K562 (cell line): ENCODE results near the gene AIDA.

Experiments used
- NCOA4 ChIP-seq: fragments of 450-650 bp; IDR thresholded peaks from 2 replicates; pipeline ENCODE4 v1.6.1; 2018; ENCODE audit warnings: mild to moderate bottlenecking; ENCODE audit not compliant: partially characterized antibody
- RCOR1 ChIP-seq, 2 experiments: IDR thresholded peaks; 2 replicates each; pipeline ENCODE4 v1.6.1; 2012; ENCODE audit warnings: low read depth in 2 of 2, low read length in 2 of 2, borderline replicate concordance in 1 of 2, improper control_type of control experiment in 1 of 2
- SMC3 ChIP-seq: conservative IDR thresholded peaks from 2 replicates; pipeline ENCODE4 v1.6.1; 2011; ENCODE audit warnings: low read depth, low read length, improper control_type of control experiment; ENCODE audit not compliant: insufficient read depth
- ZFX ChIP-seq: sonication (generic); formaldehyde crosslinking; IDR thresholded peaks from 2 replicates; pipeline ENCODE4 v1.8.0; 2022; ENCODE audit warnings: mild to moderate bottlenecking, missing genetic modification reagents, moderate library complexity
- ZNF717 ChIP-seq: fragments of 250-450 bp; sonication (Bioruptor Pico); IDR thresholded peaks from 2 replicates; pipeline ENCODE4 v1.5.0; 2021
- TF ChIP-seq, protein P1 (sequence below), 3 experiments: IDR thresholded peaks in 2 of 3; conservative IDR thresholded peaks in 1 of 3; 2 replicates each; pipeline ENCODE4 v1.5.1; 2011 to 2012; ENCODE audit warnings: low read length in 3 of 3, mild to moderate bottlenecking in 3 of 3, control low read depth in 2 of 3, improper control_type of control experiment in 1 of 3, inconsistent platforms in 1 of 3, low read depth in 1 of 3, mixed read lengths in 1 of 3, moderate library complexity in 1 of 3; ENCODE audit not compliant: insufficient read depth in 2 of 3

DNA sequence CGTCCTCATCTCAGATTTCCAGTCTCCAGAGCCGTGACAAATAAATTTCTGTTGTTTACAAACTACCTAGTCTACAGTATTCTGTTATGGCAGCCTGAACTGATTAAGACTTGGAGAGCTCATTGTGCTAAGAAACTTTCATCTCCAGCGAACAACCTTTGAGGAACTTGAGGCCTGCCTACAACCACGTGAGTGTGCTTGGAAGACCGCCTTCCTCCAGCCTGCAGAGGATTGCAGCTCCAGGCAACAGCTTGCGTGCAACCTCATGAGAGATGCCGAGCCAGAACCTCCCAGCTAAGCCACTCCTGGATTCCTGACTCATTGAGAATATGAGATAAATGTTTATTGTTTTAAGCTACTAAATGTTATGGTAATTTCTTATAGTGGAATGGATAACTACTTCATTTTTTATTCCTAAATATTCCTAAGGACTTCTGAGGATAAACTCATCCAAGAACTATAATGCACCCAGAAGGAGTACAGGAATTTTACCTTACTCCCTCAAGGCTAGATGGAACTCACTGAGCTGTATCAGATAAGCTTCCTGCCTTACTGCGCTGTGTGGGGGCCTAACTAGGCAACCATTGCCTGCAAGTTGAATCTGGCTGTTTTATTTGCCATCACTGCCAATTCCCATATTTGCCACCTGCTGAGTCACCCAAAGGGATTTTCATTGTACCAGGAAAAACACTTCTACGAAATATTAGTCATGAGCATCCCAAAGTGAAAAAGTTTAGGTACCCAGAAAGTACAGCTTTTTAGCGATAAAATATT is 42.3 kb upstream of the AIDA start:
- TF ChIP-seq ZFX (CRISPR knock-in tag) = no peak
- TF ChIP-seq NCOA4 = no peak
- no peak for TF ChIP-seq SMC3
- no peak for TF ChIP-seq RCOR1 (IDR thresholded peaks at IDR 0.05; ENCODE audit: borderline replicate concordance in 1 of 2, low read depth in 2 of 2, low read length in 2 of 2)
- TF ChIP-seq, protein P1, sequence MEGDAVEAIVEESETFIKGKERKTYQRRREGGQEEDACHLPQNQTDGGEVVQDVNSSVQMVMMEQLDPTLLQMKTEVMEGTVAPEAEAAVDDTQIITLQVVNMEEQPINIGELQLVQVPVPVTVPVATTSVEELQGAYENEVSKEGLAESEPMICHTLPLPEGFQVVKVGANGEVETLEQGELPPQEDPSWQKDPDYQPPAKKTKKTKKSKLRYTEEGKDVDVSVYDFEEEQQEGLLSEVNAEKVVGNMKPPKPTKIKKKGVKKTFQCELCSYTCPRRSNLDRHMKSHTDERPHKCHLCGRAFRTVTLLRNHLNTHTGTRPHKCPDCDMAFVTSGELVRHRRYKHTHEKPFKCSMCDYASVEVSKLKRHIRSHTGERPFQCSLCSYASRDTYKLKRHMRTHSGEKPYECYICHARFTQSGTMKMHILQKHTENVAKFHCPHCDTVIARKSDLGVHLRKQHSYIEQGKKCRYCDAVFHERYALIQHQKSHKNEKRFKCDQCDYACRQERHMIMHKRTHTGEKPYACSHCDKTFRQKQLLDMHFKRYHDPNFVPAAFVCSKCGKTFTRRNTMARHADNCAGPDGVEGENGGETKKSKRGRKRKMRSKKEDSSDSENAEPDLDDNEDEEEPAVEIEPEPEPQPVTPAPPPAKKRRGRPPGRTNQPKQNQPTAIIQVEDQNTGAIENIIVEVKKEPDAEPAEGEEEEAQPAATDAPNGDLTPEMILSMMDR (IDR thresholded peaks at IDR 0.05 in 2 of 3, conservative IDR thresholded peaks at IDR 0.05 in 1 of 3; ENCODE audit: insufficient read depth in 2 of 3, low read depth in 1 of 3, low read length in 3 of 3) = no peak
- no peak for TF ChIP-seq ZNF717 (CRISPR knock-in tag)
